Measurements from ENCODE around the gene NELFB.

The NELFB gene

DNA sequence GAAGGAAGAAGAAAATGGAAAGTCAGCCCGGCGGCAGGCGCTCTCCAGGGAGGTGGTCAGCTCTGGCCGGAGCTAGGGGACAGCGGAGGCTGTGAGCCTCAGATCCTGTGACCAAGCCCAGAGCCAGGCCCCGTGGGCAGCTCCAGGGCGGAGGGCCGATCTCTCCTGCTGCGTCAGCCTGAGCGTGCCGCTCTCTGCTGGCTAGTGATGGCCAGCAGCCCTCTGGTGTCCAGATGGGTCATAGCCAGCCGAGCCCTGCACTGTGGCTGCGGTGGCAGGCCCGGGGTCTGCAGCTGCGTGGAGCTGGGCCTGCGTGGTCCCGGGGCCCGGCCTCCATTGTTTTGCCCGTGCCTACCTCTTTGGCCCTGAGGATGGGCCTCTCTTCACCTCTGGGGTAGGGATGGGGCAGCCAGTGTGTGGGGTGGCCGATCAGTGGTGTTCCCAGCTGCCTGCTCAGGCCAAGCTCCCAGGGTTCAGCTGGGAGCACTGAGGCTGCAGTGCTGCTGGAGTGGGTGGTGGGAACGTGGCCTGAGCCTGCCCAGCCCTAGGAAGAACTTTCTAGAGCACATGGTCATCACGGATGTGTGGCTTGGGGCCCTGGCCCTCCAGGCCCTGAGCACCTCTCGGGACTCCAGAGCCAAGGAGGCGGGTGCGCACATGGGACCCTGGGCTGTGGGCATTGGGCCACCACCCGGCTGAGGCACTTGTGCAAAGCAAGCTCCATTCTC is 64.0 kb downstream of the NELFB start:
- no peak for DNase-seq

DNA sequence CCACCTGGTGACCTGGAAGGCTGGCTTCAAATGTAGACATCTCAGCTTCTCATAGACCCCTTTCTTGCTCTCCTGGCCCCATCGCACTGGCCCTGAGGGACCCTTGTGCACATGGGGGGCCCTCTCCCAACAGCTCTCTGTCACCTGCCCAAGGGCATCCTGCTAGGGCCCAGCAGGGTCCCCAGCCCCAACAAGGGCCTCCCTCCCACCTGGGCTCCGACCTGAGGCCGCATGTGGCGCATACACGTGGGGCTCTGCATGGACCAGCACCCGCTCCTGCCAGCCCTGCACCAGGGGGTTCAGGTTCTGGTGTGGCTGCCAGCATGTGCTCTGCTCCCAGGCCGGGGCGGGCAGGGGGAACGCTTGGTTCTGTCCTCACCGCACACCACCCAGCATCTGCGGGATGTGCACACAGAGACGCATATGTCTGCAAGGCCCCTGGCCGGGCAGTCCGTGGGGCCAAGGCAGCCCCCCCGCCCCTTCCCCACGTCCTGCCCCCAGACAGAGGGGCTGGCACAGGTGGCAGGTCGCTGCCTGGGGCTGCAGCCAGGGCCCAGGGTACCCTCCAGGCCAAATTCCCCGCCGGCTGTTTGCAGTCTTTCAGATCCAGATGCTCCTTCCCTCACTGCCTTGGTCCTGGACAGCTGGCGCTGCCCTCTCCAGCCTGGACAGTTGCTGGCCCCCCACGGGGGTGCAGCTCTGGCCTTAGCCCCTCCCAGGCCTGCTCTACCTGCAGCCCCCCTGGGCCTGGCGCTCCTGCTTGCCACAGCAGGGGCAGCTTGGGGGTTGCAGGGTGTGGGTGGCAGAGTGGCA is 64.8 kb downstream of the NELFB start:
- DNase-seq, result no peak

DNA sequence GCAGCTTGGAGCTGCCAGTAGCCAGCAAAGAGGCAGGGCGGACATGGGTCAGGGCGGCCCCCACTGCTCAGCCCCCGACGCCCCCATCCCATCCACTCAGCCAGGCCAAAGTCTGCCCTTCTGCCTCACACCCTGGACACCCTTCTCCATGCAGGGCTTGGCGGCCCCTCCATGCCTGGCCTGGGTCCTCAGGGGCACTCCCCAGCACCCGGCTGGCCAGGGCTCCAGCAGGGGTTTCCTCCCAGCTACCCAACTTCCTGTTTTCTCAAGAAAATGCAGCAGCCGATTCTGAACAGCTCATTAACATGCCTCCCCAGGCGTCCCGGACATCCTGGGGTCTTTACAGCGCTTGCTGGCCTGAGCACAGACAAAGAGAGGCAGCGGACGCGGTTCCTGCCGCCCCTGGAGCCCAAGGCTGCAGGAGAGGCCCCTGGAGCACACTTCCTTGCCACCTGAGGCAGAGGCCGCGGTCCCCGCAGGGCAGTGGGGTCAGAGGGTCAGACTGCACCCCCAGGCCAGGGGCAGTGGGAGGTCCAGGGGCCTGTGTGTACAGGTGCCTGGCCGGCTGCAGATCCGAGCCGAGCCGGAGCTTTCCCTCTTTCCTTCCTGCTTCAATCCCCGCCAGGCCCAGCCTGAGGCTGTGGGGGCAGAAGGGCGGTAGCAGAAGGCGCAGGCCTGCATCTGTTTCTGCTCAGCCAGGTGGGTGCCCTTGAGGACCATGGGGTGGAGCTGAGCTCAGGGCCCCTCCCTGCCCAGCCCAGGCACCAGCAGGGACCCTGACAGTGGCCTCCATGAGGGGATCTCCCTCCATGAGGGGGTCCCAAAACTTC is 65.6 kb downstream of the NELFB start:
- DNase-seq, result no peak

DNA sequence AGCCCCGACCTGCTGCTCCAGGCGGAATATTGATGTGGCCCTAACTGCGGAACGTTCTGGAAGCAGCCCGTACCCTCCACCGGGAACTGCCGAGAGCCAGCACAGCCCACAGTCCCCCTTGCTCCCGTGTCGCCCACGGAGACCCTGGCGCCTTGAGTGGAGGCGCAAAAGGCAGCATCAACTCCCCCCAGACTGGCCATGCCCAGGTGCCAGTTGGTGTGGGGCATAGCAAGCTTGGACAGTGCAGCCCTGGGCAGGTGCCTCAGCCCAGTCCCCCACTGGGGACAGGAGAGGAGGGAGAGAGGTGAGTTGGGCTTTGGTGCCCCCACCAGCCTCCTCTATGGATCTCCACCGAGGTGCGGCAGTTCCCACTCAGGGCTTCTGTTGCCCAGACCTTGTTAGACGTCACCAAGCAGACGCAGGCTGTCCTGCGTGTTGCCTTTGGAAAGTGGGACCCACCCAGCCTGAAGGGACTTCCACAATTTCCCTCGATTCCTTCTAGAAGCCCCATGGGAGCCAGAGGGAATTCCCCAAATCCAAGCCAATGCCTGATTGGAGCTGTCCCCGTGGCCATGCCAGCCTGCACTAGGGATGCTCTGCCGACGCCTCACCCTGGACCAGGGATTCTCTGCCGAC is 66.7 kb downstream of the NELFB start:
- no peak for DNase-seq

All from NCI-H2029 treated with DMSO at 0.1 percent for 48 hours (cell line).